ENCODE measurements around the gene MFAP5. TPM values are rescaled to one million over a fixed set of nuclear protein-coding genes. Genes with fewer than 3 reads are reported as not detected.

Gene MFAP5
- total and polyA plus RNA-seq, 2 donors (not counting 1 experiment from before 2014, with no cell fraction given): 1.3 to 2.0 TPM

DNA sequence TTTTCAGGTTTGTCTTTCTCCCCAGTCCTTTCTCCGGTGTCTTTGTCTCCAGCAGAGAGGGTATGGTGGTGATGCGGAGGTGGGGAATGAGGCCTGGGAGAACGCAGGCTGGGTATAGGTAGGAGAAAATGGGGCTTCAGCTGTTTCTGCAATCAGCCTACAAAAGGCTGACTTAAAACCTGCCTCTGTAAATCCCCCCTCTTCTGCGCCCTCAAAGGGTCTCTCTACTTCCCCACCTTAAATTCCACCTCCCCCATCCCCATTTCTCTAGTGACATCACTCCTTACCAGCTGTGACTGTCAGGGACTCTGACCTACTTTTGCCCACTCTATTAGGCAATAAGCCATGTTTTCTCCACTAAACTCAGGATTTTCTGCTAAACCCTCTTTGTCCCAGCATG is 27.1 kb upstream of the MFAP5 start:
- Histone ChIP-seq H3K4me2 (ENCODE audit: extremely low read depth, insufficient read depth, low read length) (no peak overlapping the region), H3K27ac (ENCODE audit: insufficient read depth, low read length) (no peak overlapping the region), H3K4me1 (ENCODE audit: control insufficient read depth, extremely low read depth, insufficient read depth, low read length) (peaks cover 2% of the 10 kb centered on the region), H3K4me3 (replicated peaks in 1 of 4; ENCODE audit: control extremely low read depth in 1 of 4, insufficient read depth in 1 of 4, low read depth in 3 of 4, low read length in 4 of 4) (no peak overlapping the region), H3K9ac (ENCODE audit: insufficient read depth, low read length) (no peak overlapping the region), H3K9me3 (ENCODE audit: control insufficient read depth, insufficient read depth, low read depth, low read length) (no peaks in the 10 kb centered on the region), H4K20me1 (ENCODE audit: control insufficient read depth, extremely low read depth, insufficient read depth, low read length) (no peaks in the 10 kb centered on the region), H3K27me3 (ENCODE audit: control insufficient read depth, insufficient read depth, low read length) (no peaks in the 10 kb centered on the region), H3K36me3 (ENCODE audit: control insufficient read depth, insufficient read depth, low read length) (no peaks in the 10 kb centered on the region), H2AFZ (ENCODE audit: low read length) (no peak overlapping the region), H3K79me2 (ENCODE audit: control insufficient read depth, insufficient read depth, low read length) (no peaks in the 10 kb centered on the region)
- TF ChIP-seq, protein P1, sequence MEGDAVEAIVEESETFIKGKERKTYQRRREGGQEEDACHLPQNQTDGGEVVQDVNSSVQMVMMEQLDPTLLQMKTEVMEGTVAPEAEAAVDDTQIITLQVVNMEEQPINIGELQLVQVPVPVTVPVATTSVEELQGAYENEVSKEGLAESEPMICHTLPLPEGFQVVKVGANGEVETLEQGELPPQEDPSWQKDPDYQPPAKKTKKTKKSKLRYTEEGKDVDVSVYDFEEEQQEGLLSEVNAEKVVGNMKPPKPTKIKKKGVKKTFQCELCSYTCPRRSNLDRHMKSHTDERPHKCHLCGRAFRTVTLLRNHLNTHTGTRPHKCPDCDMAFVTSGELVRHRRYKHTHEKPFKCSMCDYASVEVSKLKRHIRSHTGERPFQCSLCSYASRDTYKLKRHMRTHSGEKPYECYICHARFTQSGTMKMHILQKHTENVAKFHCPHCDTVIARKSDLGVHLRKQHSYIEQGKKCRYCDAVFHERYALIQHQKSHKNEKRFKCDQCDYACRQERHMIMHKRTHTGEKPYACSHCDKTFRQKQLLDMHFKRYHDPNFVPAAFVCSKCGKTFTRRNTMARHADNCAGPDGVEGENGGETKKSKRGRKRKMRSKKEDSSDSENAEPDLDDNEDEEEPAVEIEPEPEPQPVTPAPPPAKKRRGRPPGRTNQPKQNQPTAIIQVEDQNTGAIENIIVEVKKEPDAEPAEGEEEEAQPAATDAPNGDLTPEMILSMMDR (conservative IDR thresholded peaks at IDR 0.05 in 1 of 2, IDR thresholded peaks at IDR 0.05 in 1 of 2; ENCODE audit: low read depth in 1 of 2, low read length in 2 of 2): no peak
- no peak for TF ChIP-seq EZH2 (IDR thresholded peaks at IDR 0.05; ENCODE audit: low read length, missing control alignments)
- no peak for DNase-seq (ENCODE audit: low read depth in 2 of 2)

DNA sequence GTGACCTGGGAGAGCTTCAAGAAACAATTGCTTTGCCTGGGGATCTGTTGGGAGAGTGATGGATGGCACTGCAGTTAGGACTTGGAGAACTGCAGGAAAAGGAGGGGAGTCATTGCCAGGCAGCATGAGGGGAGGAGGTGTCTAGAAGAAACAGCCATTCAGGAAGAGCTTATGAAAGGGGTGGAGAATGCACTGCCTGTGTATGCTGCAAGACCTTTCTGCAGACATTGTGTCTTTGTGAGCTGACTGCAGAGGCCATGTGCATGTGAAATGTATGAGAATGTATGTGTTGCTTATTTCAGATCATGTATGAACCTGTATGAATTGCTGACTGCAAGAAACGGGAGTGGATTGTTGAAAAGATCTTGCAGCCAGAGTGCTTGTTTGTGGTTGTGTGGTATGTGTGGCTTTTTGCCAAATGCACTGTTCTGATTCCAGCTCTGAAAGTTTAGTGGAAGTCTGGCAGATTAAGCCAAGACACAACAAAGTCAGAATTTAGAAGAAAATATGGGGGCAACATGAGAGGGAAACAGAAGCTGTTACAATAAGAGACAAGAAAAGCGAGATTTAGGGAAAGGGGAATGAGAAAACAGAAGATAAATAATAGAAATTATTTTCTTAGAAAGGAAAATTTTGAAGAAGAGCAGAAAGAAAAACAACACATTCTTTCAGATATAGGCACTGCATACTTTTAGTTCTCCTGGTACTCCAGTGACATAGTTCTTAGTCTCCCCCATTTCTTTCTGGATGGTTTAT is 25.4 kb upstream of the MFAP5 start:
- peaks cover 2% of the 10 kb centered on the region for H3K4me1 ChIP-seq (ENCODE audit: control insufficient read depth, extremely low read depth, insufficient read depth, low read length)
- no peaks in the 10 kb centered on the region for H3K9me3 ChIP-seq (ENCODE audit: control insufficient read depth, insufficient read depth, low read depth, low read length)
- no peak overlapping the region for H3K9ac ChIP-seq (ENCODE audit: insufficient read depth, low read length)
- DNase-seq (ENCODE audit: low read depth in 2 of 2): peak; percentile 91 to 97
- TF ChIP-seq EZH2 (IDR thresholded peaks at IDR 0.05; ENCODE audit: low read length, missing control alignments): no peak
- TF ChIP-seq, protein P1 (conservative IDR thresholded peaks at IDR 0.05 in 1 of 2, IDR thresholded peaks at IDR 0.05 in 1 of 2; ENCODE audit: low read depth in 1 of 2, low read length in 2 of 2): no peak
- H2AFZ ChIP-seq (ENCODE audit: low read length): no peak overlapping the region
- peak overlapping the region; percentile 39 for H3K4me2 ChIP-seq (ENCODE audit: extremely low read depth, insufficient read depth, low read length)
- H3K36me3 ChIP-seq (ENCODE audit: control insufficient read depth, insufficient read depth, low read length): no peaks in the 10 kb centered on the region
- no peaks in the 10 kb centered on the region for H3K79me2 ChIP-seq (ENCODE audit: control insufficient read depth, insufficient read depth, low read length)
- peak overlapping the region in 1 of 4 experiments; percentile 29 for H3K4me3 ChIP-seq (replicated peaks in 1 of 4; ENCODE audit: control extremely low read depth in 1 of 4, insufficient read depth in 1 of 4, low read depth in 3 of 4, low read length in 4 of 4)
- H4K20me1 ChIP-seq (ENCODE audit: control insufficient read depth, extremely low read depth, insufficient read depth, low read length): no peaks in the 10 kb centered on the region
- no peaks in the 10 kb centered on the region for H3K27me3 ChIP-seq (ENCODE audit: control insufficient read depth, insufficient read depth, low read length)
- no peak overlapping the region for H3K27ac ChIP-seq (ENCODE audit: insufficient read depth, low read length)

DNA sequence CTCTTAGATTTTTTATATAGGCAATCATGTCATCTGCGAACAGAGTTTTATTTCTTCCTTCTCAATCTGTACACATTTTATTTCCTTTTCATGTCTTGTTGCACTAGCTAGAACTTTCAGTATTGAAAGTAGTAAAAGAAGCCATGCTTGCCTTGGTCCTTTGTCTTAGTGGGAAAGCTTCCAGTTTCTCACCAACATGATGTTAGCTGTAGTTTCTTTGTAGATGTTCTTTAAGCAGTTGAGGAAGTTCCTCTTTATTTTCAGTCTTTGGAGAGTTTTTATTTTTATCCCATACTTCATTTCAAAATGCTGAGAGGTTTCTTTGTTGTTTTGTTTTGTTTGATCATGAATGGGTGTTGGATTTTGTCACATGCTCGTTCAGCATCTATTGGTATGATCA is 22.4 kb upstream of the MFAP5 start:
- H3K27me3 ChIP-seq (ENCODE audit: control insufficient read depth, insufficient read depth, low read length): no peaks in the 10 kb centered on the region
- H3K4me3 ChIP-seq (replicated peaks in 1 of 4; ENCODE audit: control extremely low read depth in 1 of 4, insufficient read depth in 1 of 4, low read depth in 3 of 4, low read length in 4 of 4): no peak overlapping the region
- no peak for TF ChIP-seq EZH2 (IDR thresholded peaks at IDR 0.05; ENCODE audit: low read length, missing control alignments)
- TF ChIP-seq, protein P1 (conservative IDR thresholded peaks at IDR 0.05 in 1 of 2, IDR thresholded peaks at IDR 0.05 in 1 of 2; ENCODE audit: low read depth in 1 of 2, low read length in 2 of 2): no peak
- H3K4me1 ChIP-seq (ENCODE audit: control insufficient read depth, extremely low read depth, insufficient read depth, low read length): peaks cover 2% of the 10 kb centered on the region
- no peak overlapping the region for H3K27ac ChIP-seq (ENCODE audit: insufficient read depth, low read length)
- no peaks in the 10 kb centered on the region for H3K9me3 ChIP-seq (ENCODE audit: control insufficient read depth, insufficient read depth, low read depth, low read length)
- H3K4me2 ChIP-seq (ENCODE audit: extremely low read depth, insufficient read depth, low read length): no peak overlapping the region
- no peak for DNase-seq (ENCODE audit: low read depth in 2 of 2)
- no peak overlapping the region for H3K9ac ChIP-seq (ENCODE audit: insufficient read depth, low read length)
- H4K20me1 ChIP-seq (ENCODE audit: control insufficient read depth, extremely low read depth, insufficient read depth, low read length): no peaks in the 10 kb centered on the region
- H2AFZ ChIP-seq (ENCODE audit: low read length): no peak overlapping the region
- no peaks in the 10 kb centered on the region for H3K36me3 ChIP-seq (ENCODE audit: control insufficient read depth, insufficient read depth, low read length)
- H3K79me2 ChIP-seq (ENCODE audit: control insufficient read depth, insufficient read depth, low read length): no peaks in the 10 kb centered on the region

All from fibroblast of lung (primary cell).